Activated effector memory CD4-positive, alpha-beta T cell treated with Interleukin-2 at 50 U/mL for 16 hours (primary cell): Measurements from ENCODE around the gene DNAH1.

Experiments
- DNase-seq: peaks from one replicate; pipeline ENCODE4 v3.0.0-alpha.2; 2020

DNAH1 gene

GRCh38 chr3:52437326-52438103, 121.4 kb downstream of the DNAH1 start:
- DNase-seq = no peak

- DNase-seq = no peak
Observed at GRCh38 chr3:52438104-52438376, 121.9 kb downstream of the DNAH1 start.

- no peak for DNase-seq
Observed at GRCh38 chr3:52438579-52439425, 122.7 kb downstream of the DNAH1 start.

- DNase-seq = no peak
Observed at GRCh38 chr3:52439426-52440248, 123.5 kb downstream of the DNAH1 start.

- DNase-seq = no peak
Observed at GRCh38 chr3:52440249-52440551, 124.1 kb downstream of the DNAH1 start.

- DNase-seq = no peak
Observed at GRCh38 chr3:52440671-52441070, 124.6 kb downstream of the DNAH1 start.

GRCh38 chr3:52441091-52441771, 125.1 kb downstream of the DNAH1 start:
- DNase-seq = no peak

- no peak for DNase-seq
Observed at GRCh38 chr3:52441772-52442332, 125.7 kb downstream of the DNAH1 start.

GRCh38 chr3:52442409-52443267, 126.5 kb downstream of the DNAH1 start:
- no peak for DNase-seq

GRCh38 chr3:52443268-52443610, 127.1 kb downstream of the DNAH1 start:
- DNase-seq = no peak

GRCh38 chr3:52443791-52444687, 127.9 kb downstream of the DNAH1 start:
- DNase-seq = no peak

GRCh38 chr3:52444860-52445793, 129.0 kb downstream of the DNAH1 start, which contains the start of gene SEMA3G:
Gene SEMA3G (minus strand): TSS chr3:52445103. CDS start chr3:52445027, 76 bp downstream.
- DNase-seq = peak; percentile 66

- no peak for DNase-seq
Observed at GRCh38 chr3:52446042-52446441, 129.9 kb downstream of the DNAH1 start.

- peak; percentile 58 for DNase-seq
Observed at GRCh38 chr3:52446631-52447511, 130.8 kb downstream of the DNAH1 start.

- no peak for DNase-seq
Observed at GRCh38 chr3:52447512-52448355, 131.6 kb downstream of the DNAH1 start.
